RCC 7860 (cell line): ENCODE results near the gene FBN2.
"Not testable (repeated sequence)": the region's sequence is repeated elsewhere in the genome, so short reads cannot be mapped to it uniquely, and the experiment has no call there.

ENCODE experiments used
- DNase-seq: peaks from one replicate; pipeline ENCODE4 v3.0.0-alpha.2; 2015; ENCODE audit warnings: low spot score
- FAIRE-seq: peaks from 2 replicates; lab custom pipeline; 2012; peaks lifted over from hg19 to GRCh38; lab: Jason Lieb, UNC

The FBN2 gene

DNA sequence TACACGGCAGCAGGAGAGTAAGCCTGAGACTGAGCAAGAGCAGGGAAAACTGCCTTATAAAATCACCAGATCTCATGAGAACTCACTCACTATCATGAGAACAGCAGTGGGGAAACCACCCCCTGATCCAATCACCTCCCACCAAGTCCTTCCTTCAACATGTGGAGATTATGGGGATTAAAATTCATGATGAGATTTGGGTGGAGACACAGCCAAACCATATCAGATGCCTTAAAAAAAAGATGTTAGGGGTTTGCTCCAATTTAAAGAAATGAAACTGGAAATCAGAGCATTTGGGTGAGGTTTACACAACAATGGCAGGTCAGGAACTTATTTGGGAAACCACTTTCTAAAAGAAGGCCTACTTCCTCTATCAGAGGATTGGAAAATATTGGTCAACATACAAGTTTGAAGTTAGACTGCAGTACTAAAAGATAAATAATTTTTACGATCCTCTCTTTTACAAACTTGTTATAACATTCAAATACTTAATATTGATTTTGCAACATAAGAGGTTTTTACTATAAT is 105.1 kb downstream of the FBN2 start:
- FAIRE-seq = no peak
- DNase-seq = no peak

DNA sequence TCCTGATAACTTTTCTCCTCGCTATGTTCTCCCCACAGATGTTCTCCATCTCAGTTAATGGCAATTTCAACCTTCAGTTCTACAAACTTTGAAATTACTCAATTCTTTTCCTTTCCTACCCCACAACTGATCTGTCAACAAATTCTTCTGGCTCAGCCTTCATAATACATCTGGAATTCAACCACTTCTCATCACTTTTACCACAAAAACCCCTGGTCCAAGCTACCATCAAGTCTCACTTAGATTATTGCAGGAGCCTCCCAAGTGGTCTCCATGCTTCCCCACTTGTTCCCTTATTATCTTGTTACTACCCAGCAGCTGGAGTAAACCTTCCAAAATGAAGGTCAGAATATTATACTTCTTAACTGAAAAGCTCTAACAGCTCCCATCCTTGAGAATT is 110.1 kb downstream of the FBN2 start:
- DNase-seq = no peak
- FAIRE-seq = no peak

DNA sequence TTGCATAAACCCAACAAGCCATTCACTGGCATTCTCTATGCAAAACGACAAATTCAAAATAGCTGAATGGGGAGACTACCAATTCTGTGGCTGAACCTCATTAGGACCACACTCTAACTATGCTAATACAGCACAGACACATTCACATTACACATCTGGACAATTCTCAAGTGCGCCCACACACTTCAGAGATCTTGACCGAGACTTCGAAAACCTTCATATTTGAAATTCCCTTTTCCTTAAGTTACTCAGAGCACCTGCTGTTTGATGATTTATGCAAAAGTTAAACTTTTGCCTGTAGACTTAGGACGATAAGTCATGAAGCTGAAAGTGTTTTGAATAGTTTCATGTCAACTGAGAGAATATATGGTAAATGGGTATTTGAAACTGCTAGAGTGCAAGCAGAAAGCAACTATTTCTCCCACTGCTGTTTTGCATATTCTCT is 111.9 kb downstream of the FBN2 start:
- DNase-seq (no peak), FAIRE-seq (no peak)

DNA sequence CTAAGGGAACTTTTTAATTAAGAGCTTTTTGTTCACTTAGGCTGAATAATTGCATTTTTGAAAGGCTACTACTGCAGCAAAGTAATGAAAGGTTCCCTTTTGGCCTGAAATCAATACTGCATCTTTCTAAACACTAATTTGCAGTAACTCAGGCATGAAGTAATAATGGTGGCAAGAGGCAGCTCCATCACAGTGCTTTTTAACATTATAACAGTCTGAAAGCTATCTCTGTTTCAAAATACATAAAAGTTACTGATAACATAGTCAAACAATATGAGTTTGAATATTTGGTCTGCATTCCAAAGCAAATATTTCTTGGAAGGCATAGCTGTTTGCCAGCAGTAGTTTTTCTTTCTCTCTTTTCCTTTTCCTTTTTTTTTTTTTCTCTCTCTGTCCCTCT is 113.4 kb downstream of the FBN2 start:
- DNase-seq (no peak), FAIRE-seq (no peak)

DNA sequence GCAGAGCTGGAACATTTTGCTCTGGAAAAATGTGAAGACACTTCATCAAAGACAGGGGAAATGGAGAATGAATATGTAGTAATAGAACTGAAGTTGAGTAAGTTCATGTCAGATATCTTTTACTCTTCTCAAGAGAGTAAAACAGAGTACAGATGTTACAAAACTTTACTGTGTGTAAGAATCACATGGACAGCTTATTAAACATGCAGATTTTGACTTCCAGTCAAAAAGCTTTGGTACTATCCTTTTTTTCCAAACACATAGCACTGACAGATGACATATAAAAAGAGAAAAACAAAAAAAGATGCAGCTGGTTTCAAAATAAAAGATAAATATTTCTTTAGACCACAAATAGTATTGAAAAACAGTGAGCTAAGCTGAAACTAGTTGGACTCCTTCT is 115.4 kb downstream of the FBN2 start:
- DNase-seq (no peak), FAIRE-seq (no peak)

DNA sequence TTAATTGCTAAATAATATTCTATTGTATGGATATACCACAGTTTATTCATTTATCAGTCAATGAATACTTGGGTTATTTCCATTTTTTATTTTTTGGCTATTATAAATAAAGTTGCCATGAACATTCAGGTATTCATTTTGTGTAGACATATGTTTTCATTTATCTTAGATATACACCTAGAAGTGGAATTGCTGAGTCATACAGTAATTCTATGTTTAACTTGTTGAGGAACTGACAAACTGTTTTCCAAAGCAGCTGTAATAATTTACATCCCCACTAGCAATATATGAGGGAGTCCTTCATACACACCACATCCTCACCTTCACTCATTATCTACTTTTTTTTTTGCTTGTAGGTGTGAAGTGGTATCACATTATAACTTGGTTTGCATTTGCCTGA is 123.6 kb downstream of the FBN2 start:
- FAIRE-seq (no peak), DNase-seq (no peak)

DNA sequence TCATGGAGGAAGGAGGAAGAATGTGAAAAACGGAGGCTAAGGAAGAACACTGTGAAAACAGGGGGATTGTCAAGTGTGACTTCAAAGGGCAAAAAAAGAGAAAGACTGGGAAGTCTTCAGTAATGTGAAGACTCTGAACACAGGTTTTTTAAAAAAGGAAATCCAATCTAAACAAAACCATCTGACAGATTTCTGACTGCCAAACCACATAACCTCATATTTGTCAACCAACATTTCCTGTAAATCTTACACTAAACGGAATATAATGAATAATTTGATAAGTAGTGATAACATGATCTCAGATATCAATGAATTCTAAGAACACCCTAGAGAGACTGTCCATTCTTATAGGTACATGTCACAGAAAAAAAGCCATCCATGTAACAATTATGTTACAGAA is 124.7 kb downstream of the FBN2 start:
- DNase-seq = no peak
- no peak for FAIRE-seq

DNA sequence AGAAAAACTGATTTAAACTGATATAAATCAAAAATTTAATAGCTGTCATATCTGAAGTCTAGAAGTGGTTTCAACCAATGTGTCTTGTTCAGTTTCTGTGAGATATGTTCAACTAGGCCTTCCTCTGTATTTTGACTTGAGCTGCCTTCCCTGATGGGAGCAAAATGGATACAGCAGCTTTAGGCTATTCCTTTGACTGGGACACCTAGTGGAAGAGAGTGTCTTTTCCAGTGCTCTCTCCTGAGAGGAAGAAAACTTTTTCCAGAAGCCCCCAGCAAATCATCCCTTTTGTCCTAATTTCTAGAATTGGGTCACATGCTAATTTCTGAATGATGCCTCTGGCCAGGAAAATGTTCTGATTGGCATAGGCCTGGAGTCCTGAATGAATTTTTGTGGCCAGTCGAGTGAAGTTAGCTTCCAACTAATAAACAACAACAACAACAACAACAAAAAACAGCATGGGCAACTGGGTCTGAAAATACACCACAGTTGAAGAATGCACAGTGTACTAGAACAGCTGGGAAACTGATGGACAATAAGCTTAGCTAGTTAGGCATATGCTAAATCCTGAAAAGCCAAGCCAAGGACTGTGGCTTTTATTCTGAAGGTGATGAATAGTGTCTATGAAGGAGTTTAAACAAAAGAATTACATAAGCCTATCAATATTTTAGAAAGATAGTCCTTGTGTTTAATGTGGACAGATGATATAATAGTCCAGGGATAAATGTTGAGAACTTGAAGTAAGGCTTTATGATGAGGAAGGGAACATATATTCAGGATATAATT is 125.7 kb downstream of the FBN2 start:
- no peak for DNase-seq
- FAIRE-seq = no peak

DNA sequence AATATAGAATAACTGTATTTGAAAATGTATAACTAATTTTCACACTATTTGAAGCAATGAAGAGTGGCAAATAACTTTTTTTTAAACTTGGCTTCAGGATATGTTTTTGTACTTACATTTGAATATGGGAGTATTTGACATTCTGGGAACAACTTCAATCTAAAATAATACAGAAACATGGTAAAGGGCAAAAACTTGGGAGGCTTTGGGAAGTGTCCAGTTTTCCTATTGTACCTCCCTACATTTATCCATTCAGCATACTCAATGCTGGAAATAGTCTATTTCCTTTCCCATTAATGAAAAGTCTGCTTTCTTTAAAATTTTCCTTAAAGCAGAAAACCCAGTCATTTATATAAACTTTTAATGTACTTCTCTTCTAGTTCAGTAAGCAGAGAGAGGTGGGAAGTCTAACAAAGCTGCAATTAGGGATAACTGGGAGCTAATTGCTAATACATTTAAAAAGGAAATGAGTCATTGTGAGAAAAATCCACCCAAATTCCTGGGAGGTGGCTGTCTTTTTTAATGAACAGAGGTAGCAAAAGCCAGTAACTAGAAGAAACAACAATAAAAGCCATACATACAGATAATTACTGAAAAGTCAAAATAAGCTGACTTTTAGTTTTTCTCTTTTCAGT is 128.8 kb downstream of the FBN2 start:
- FAIRE-seq = no peak

DNA sequence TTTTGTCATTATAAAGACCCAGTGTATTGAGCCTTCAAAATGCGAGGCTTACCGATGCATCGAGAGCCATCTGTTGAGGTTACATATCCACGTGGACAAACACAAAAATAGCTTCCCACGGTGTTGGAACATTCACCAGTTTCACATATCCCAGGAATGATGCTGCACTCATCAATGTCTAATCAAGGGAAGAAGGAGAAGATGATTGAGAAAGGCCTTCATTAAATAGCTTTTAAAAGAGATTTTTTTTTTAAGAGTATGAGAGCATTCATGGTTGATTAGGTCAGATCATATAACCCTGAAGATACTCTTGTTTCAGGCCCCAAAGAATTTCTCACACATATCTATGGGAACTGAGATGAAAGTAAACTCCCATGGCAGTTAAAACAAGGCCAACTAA is 129.4 kb downstream of the FBN2 start:
- no peak for FAIRE-seq
- DNase-seq = no peak

More for the DNA sequence above, 128.8 kb downstream of the FBN2 start:
- DNase-seq = no peak

DNA sequence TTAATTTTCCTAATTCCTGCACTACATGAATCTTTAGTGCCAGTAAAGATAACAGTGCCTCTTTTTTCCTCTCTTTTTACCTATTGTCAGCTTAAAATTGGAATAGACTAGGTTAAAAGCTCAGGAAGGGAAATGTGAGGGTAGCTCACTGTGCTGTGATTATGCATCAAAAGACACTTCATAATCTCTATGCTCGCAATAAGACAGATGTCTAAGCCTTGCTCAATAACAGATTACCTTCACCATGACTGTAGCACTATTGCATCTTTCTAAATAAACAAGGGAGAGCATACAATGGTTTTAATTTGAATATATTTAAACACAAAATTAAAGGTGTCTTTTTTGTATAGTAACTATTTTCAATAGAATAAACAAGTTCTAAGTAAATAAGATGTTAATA is 130.1 kb downstream of the FBN2 start:
- DNase-seq (no peak), FAIRE-seq (no peak)

DNA sequence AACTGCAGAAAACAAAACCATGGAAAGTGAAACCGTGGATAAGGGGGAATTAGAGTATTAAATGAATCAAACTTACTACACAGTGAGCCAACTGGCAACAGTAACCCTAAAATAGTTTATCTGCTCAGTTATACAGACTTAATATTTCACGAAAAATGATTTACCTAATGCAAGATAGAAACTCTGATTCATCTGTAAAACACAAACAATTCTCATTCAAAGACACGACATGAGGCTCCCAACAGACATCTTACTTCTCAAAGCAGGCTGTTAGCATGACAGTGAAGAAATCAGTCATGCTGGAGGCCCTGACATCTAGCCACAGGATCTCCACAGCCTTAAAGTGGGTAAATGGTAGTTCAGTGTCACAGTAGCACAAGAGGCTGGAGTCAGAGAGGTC is 131.2 kb downstream of the FBN2 start:
- no peak for FAIRE-seq
- DNase-seq = no peak

DNA sequence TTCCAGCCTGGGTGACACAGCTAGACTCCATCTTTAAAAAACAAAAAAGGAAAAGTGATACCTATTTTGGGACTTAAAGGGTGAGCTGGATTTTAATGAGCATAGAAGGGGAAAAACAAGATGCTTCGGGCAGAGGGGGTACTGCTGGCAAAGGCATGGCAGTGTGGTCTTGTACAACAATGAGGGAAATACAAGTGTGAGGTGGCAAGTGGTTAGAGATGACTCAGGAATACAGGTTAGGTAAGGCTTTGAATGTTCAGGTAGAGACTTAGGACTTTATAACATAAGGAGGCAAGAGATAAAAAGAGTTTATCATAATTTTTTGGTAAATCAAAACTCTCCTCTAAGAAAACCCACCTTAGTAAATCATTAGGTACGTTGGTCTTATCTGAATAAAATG is 132.9 kb downstream of the FBN2 start:
- FAIRE-seq (no peak), DNase-seq (no peak)

DNA sequence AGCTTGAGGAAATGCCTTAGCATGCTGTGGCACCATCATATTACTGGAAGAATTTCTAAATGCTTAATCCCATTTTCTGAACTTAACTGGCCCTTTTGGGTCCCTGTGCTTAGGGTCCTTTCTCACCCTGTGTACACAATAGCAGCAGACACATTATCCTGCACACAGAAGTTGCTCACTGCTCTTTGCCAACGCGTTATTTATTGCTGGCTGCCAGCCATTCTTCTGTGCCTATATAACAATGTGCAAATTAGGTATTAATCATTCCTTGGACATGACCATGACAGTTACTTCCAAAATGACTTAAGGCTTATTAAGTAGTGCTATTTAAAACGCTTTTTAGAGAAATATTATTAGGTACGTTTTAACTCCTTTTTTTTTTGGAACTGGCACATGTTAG is 134.7 kb downstream of the FBN2 start:
- no peak for DNase-seq
- FAIRE-seq = no peak

DNA sequence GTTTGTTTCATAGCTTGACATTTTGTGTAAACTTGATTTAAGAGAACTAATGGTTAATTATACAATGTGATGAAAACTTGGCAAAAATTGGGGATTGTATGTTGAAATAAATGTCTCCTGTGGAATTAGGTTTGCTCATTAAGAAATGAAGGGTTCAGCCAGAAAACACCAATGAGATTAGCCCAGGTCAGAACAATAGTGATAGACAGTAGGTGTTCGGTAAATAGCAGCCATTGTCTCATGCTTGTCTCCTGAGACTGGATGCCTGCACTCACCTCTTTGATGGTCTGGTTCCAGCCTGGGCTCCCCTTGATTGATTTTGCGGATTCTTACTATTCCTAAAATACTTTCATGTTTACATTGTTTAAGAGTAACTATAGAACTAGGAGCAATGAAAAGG is 135.5 kb downstream of the FBN2 start:
- DNase-seq (no peak), FAIRE-seq (no peak)

DNA sequence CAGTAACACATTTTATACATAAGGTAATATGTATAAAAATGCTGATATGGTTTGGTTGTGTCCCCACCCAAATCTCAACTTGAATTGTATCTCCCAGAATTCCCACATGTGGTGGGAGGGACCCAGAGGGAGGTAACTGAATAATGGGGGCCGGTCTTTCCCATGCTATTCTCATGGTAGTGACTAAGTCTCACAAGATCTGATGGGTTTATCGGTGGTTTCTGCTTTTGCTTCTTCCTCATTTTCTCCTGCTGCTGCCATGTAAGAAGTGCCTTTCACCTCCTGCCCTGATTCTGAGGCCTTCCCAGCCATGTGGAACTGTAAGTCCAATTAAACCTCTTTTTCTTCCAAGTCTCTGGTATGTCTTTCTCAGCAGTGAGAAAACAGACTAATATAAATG is 137.3 kb downstream of the FBN2 start:
- not testable (repeated sequence) for FAIRE-seq

DNA sequence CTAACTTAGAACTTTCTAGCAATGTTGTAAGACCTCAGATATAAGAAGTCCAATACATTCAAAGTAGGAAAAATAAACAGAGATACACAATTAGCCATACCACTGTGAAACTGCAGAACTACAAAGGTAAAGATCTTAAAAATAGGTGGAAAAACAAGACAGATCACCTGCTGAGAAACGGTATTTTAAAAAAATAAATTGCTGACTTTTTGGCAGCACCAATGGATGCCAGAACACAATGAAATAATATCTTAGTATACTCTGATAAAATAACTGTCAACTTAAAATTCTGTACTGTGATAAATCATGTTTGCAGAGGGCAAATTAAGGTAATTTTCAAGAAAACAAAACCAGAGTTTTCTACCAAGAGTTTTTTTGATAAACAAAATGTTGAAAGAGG is 138.9 kb downstream of the FBN2 start:
- FAIRE-seq (no peak), DNase-seq (no peak)

More for the DNA sequence above, 137.3 kb downstream of the FBN2 start:
- not testable (repeated sequence) for DNase-seq

DNA sequence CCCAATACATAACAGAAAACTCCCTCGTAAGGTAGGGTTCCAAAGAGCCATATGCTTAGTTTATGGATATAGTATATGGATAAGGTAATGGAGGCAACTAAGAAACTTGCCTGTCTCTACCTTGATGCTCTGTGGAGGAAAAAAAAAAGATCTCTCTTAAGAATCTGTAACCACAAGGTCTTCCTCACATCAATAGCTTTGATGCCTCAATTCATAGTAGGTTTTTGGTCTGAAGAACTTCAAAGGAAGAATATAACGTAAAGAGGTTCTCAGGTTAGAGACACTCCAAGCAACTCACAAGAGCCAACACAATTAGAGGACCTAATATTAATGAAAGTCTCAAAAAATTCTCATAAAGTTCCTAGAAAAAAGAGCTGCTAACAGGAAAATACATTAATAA is 140.2 kb downstream of the FBN2 start:
- no peak for DNase-seq
- FAIRE-seq = no peak

DNA sequence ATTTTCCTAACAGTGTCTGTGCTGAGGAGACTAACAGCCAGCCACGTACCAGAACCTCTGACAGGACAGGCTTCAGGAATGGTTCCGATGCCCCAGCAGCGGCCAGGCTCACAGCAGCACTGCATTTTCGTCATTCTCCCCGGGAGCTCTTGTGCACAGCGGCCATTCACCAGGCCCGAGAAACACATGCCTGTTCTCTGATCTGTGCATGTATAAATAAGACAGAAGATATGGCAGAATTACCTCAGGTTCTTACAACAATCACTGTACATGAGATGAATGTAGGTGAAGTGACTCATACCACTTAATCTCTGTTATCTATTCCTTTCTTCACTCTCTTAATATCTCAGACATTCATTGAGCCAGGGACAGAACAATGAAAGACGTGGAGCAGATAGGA is 143.0 kb downstream of the FBN2 start:
- DNase-seq = no peak
- FAIRE-seq = no peak

DNA sequence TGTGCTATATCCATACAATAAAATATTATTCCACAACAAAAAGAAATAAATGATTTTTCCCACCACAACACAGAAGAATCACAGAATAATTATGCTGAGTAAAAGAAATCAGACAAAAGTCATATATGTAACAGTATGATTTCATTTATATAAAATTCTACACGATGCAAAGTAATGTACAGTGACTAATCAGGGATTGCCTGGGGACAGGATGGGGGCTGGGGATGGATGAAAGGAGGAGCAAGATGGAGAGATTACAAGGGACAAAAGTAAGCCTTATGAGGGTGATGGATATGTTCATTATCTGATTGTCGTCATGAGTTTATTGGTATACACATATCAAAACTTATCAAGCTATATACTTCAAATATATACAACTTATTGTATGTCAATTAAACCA is 154.0 kb downstream of the FBN2 start:
- no peak for FAIRE-seq
- DNase-seq = no peak

DNA sequence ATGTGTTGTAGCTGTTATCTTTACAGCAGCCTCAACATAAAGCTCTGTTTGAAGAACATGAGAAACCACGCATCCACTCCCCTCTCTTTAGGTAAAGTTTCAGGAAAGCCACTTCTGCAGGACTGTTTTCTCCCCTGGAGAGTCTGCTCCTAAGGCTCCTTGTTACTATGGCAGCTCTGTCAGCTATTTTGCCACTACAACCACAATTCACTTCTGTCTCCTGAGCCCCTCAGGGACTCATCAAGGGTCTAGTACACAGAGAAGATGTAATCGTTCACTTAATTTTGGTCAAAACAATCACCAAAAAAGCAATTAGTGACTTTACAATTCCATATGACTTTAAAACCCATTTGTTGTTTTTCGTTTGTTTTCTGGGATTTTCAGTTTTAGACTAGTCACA is 157.7 kb downstream of the FBN2 start:
- DNase-seq = no peak

DNA sequence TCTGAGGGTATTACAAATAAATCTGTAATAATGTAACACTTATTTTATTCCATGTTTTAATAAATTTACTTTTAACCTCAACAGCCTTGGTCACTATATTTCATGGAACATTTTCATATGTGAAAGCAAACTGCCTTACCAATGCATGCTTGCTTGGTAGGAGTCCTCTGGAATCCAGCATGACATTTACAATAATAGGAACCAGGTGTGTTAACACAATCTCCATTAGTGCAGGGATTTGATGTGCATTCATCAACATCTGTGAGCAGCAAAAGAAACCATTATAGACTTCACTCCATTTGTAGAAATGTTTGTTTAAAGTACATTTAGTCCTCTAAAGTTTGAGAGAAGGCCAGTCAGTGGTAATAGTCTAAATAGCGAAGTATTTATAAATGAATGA is 159.4 kb downstream of the FBN2 start:
- DNase-seq = no peak
- no peak for FAIRE-seq

More for the DNA sequence above, 157.7 kb downstream of the FBN2 start:
- FAIRE-seq = no peak
